Measurements from ENCODE around the gene ZNF350.

The ZNF350 gene

DNA sequence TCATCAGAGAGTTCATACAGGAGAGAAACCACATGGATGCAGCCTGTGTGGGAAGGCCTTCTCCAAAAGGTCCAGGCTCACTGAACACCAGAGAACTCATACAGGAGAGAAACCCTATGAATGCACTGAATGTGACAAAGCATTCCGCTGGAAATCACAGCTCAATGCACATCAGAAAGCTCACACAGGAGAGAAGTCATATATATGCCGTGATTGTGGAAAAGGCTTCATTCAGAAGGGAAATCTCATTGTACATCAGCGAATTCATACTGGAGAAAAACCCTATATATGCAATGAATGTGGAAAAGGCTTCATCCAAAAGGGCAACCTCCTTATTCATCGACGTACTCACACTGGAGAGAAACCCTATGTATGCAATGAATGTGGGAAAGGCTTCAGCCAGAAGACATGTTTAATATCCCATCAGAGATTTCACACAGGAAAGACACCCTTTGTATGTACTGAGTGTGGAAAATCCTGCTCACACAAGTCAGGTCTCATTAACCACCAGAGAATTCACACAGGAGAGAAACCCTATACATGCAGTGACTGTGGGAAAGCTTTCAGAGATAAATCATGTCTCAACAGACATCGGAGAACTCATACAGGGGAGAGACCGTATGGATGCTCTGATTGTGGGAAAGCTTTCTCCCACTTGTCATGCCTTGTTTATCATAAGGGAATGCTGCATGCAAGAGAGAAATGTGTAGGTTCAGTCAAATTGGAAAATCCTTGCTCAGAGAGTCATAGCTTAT, 41.7 kb downstream of the ZNF350 start:
- no peaks in the 10 kb centered on the region for H3K9me3 ChIP-seq (replicated peaks; ENCODE audit: insufficient read depth, low read length)
- no peaks in the 10 kb centered on the region for H3K79me2 ChIP-seq (ENCODE audit: low read length)
- DNase-seq = no peak
- TF ChIP-seq EZH2 (optimal IDR thresholded peaks at IDR 0.05; ENCODE audit: low read depth, low read length) (no peak), EZH2phosphoT487 (IDR thresholded peaks at IDR 0.05; ENCODE audit: low read length) (no peak)
- TF ChIP-seq, protein P1, sequence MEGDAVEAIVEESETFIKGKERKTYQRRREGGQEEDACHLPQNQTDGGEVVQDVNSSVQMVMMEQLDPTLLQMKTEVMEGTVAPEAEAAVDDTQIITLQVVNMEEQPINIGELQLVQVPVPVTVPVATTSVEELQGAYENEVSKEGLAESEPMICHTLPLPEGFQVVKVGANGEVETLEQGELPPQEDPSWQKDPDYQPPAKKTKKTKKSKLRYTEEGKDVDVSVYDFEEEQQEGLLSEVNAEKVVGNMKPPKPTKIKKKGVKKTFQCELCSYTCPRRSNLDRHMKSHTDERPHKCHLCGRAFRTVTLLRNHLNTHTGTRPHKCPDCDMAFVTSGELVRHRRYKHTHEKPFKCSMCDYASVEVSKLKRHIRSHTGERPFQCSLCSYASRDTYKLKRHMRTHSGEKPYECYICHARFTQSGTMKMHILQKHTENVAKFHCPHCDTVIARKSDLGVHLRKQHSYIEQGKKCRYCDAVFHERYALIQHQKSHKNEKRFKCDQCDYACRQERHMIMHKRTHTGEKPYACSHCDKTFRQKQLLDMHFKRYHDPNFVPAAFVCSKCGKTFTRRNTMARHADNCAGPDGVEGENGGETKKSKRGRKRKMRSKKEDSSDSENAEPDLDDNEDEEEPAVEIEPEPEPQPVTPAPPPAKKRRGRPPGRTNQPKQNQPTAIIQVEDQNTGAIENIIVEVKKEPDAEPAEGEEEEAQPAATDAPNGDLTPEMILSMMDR (IDR thresholded peaks at IDR 0.05; ENCODE audit: low read length) = no peak
- H3K4me3 ChIP-seq (ENCODE audit: low read length) = no peak overlapping the region
- no peaks in the 10 kb centered on the region for H3K27me3 ChIP-seq (replicated peaks; ENCODE audit: insufficient read depth, low read length)
- H3K36me3 ChIP-seq (replicated peaks; ENCODE audit: insufficient read depth, low read length) = no peaks in the 10 kb centered on the region; the same call in 1 of the 2 replicates
- no peak overlapping the region for H3K27ac ChIP-seq (ENCODE audit: low read length)
- no peak overlapping the region for H3K9ac ChIP-seq (ENCODE audit: low read length)
- H4K20me1 ChIP-seq (ENCODE audit: insufficient read depth, low read length) = no peaks in the 10 kb centered on the region
- no peaks in the 10 kb centered on the region for H3K4me1 ChIP-seq (ENCODE audit: low read length)
- no peak overlapping the region for H3K4me2 ChIP-seq (ENCODE audit: low read depth, low read length)
- H3K9me2 ChIP-seq (replicated peaks; ENCODE audit: insufficient read depth, low read length) = no peaks in the 10 kb centered on the region
- H3F3A ChIP-seq (ENCODE audit: insufficient read depth, low read length) = no peaks in the 10 kb centered on the region
- no peak overlapping the region for H2AFZ ChIP-seq (ENCODE audit: low read length)

DNA sequence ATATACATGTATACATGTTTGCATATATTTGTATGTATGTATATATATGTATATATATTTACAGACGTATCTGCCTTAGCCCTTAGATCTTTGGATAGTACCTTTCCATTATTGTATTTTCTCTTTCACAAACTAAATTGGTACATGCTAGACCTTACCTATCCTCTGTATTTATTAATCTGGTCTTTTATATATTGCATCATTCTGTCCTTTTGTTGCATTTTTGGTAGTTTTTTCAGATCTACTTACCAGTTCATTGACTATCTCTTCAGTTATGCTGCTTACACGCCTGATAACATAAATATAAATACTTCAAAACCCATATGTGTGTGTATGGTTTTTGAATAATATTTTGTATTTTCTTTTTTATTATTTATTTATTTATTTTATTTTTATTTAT, 47.7 kb downstream of the ZNF350 start:
- Histone ChIP-seq H2AFZ (ENCODE audit: low read length) (no peak overlapping the region), H3F3A (ENCODE audit: insufficient read depth, low read length) (no peaks in the 10 kb centered on the region), H3K9ac (ENCODE audit: low read length) (no peak overlapping the region), H3K4me1 (ENCODE audit: low read length) (no peaks in the 10 kb centered on the region), H3K9me3 (replicated peaks; ENCODE audit: insufficient read depth, low read length) (no peaks in the 10 kb centered on the region), H3K4me3 (ENCODE audit: low read length) (no peak overlapping the region), H3K36me3 (replicated peaks; ENCODE audit: insufficient read depth, low read length) (no peaks in the 10 kb centered on the region; the same call in 1 of the 2 replicates), H3K27me3 (replicated peaks; ENCODE audit: insufficient read depth, low read length) (no peaks in the 10 kb centered on the region), H3K4me2 (ENCODE audit: low read depth, low read length) (no peak overlapping the region), H3K79me2 (ENCODE audit: low read length) (no peaks in the 10 kb centered on the region), H3K27ac (ENCODE audit: low read length) (no peak overlapping the region), H3K9me2 (replicated peaks; ENCODE audit: insufficient read depth, low read length) (no peaks in the 10 kb centered on the region), H4K20me1 (ENCODE audit: insufficient read depth, low read length) (no peaks in the 10 kb centered on the region)
- TF ChIP-seq EZH2 (optimal IDR thresholded peaks at IDR 0.05; ENCODE audit: low read depth, low read length) = no peak
- no peak for TF ChIP-seq EZH2phosphoT487 (IDR thresholded peaks at IDR 0.05; ENCODE audit: low read length)
- TF ChIP-seq, protein P1 (IDR thresholded peaks at IDR 0.05; ENCODE audit: low read length) = no peak
- DNase-seq = no peak

DNA sequence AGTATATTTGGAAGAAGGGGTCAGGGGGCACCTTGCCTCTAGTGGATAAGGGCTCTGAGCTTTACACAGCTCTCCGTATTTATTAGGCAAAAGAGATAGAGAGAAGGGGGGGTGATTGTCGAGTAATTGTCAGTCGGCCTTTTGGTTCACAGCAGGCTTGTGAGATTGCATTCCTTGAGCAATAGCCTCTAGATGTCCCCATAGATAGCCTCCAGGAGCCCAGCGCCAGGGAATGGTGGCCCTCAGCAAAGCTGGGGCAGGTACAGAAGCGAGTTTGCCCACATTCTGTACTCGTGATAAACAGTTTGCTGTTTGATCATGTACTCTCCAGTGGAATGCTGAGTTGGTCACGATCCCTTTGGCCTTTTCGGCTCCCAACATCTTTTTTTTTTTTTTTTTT, 54.7 kb downstream of the ZNF350 start:
- no peak overlapping the region for H3K4me2 ChIP-seq (ENCODE audit: low read depth, low read length)
- no peak overlapping the region for H2AFZ ChIP-seq (ENCODE audit: low read length)
- no peaks in the 10 kb centered on the region for H4K20me1 ChIP-seq (ENCODE audit: insufficient read depth, low read length)
- H3K9me3 ChIP-seq (replicated peaks; ENCODE audit: insufficient read depth, low read length) = no peaks in the 10 kb centered on the region
- H3K9ac ChIP-seq (ENCODE audit: low read length) = no peak overlapping the region
- TF ChIP-seq, protein P1 (IDR thresholded peaks at IDR 0.05; ENCODE audit: low read length) = no peak
- TF ChIP-seq EZH2phosphoT487 (IDR thresholded peaks at IDR 0.05; ENCODE audit: low read length) = no peak
- H3K9me2 ChIP-seq (replicated peaks; ENCODE audit: insufficient read depth, low read length) = no peaks in the 10 kb centered on the region
- no peaks in the 10 kb centered on the region for H3F3A ChIP-seq (ENCODE audit: insufficient read depth, low read length)
- no peaks in the 10 kb centered on the region for H3K27me3 ChIP-seq (replicated peaks; ENCODE audit: insufficient read depth, low read length)
- H3K27ac ChIP-seq (ENCODE audit: low read length) = no peak overlapping the region
- H3K79me2 ChIP-seq (ENCODE audit: low read length) = no peaks in the 10 kb centered on the region
- no peak overlapping the region for H3K4me3 ChIP-seq (ENCODE audit: low read length)
- DNase-seq = no peak
- H3K4me1 ChIP-seq (ENCODE audit: low read length) = no peaks in the 10 kb centered on the region
- H3K36me3 ChIP-seq (replicated peaks; ENCODE audit: insufficient read depth, low read length) = no peaks in the 10 kb centered on the region; the same call in 1 of the 2 replicates

Measured in MM.1S (cell line).